Stimulated activated CD4-positive, alpha-beta T cell treated with anti-CD3 and anti-CD28 coated beads, Interleukin-2, amount 100 ng/mL, for 4 hours (primary cell): ENCODE results near the gene ZNF727.
"Not testable (repeated sequence)": the region's sequence is repeated elsewhere in the genome, so short reads cannot be mapped to it uniquely, and the experiment has no call there.

ENCODE experiments used
- DNase-seq: peaks from one replicate; pipeline ENCODE4 v3.0.0-alpha.2; 2020; ENCODE audit warnings: low read depth

ZNF727 gene

GRCh38 chr7:64045301-64046040 lies at the start of gene ZNF727:
Gene ZNF727 (plus strand): TSS chr7:64045434. CDS start chr7:64045622, 188 bp downstream.
- DNase-seq = peak; percentile 9

GRCh38 chr7:63998549-63998948 lies 46.7 kb upstream of the ZNF727 start, which contains the start of gene ZNF722:
Gene ZNF722 (plus strand): TSS chr7:63998849. CDS start chr7:63998962, 113 bp downstream.
- DNase-seq = no peak

GRCh38 chr7:64015496-64015895 lies 29.7 kb upstream of the ZNF727 start:
- DNase-seq = not testable (repeated sequence)

GRCh38 chr7:64035388-64035787 lies 9.8 kb upstream of the ZNF727 start:
- no peak for DNase-seq

GRCh38 chr7:64037095-64037494 lies 8.1 kb upstream of the ZNF727 start:
- DNase-seq = no peak

GRCh38 chr7:64046041-64046389 lies 781 bp downstream of the ZNF727 start:
- no peak for DNase-seq

GRCh38 chr7:64077837-64078698 lies 32.8 kb downstream of the ZNF727 start:
- DNase-seq = not testable (repeated sequence)

- no peak for DNase-seq
Measured at GRCh38 chr7:64078699-64078994, 33.4 kb downstream of the ZNF727 start.

GRCh38 chr7:64087501-64087900 lies 42.3 kb downstream of the ZNF727 start:
- no peak for DNase-seq

GRCh38 chr7:64088863-64089262 lies 43.6 kb downstream of the ZNF727 start:
- not testable (repeated sequence) for DNase-seq
